Activated CD8-positive, alpha-beta memory T cell treated with anti-CD3 and anti-CD28 coated beads for 36 hours (primary cell): Measurements from ENCODE around the gene ANKRD49. TPM values are rescaled to one million over a fixed set of nuclear protein-coding genes. Genes with fewer than 3 reads are reported as not detected.

Source experiments
- CTCF ChIA-PET: fragments of 350-600 bp; sonication (Branson Sonifier 250); formaldehyde crosslinking; loops from one replicate; lab custom pipeline; 2021; ENCODE audit warnings: antibody characterized with exemption; lab: Charles Lee
- POLR2A ChIA-PET: fragments of 350-600 bp; sonication (Branson Sonifier 250); formaldehyde crosslinking; loops from one replicate; lab custom pipeline; 2021; ENCODE audit warnings: antibody characterized with exemption; lab: Charles Lee
- total RNA-seq, 2 experiments: library from RNA; stranded (reverse); gene quantifications; one replicate each; pipeline ENCODE4 v1.2.3, GENCODE V29; 2021

The ANKRD49 gene
- total RNA-seq = 10 to 100 TPM; 16.5 to 18.3 TPM

GRCh38 chr11:94493281-94494125 lies at the start of gene ANKRD49, which contains the start of gene MRE11:
ANKRD49 (plus strand) TSS chr11:94493984; CDS start chr11:94496694, 2,710 bp downstream.
MRE11 (minus strand) TSS chr11:94493844; CDS start chr11:94492801, 1,043 bp downstream.
- ChIA-PET CTCF (interaction anchor here (0.9 kb wide), 1 partner anchor 8 kb away, joined by 3 read pairs; no protein-coding TSS in a partner anchor), POLR2A (interaction anchor here (0.6 kb wide), 2 partner anchors 19 to 1296 kb away, joined by 3 read pairs; partner anchors contain the start of gene C11orf97)

- POLR2A ChIA-PET = no interaction called here
- CTCF ChIA-PET = no interaction called here
Observed at GRCh38 chr11:94445641-94446040, 48.1 kb upstream of the ANKRD49 start.

- ChIA-PET CTCF (no interaction called here), POLR2A (no interaction called here)
Observed at GRCh38 chr11:94447149-94447548, 46.6 kb upstream of the ANKRD49 start.

GRCh38 chr11:94449029-94449428 lies 44.8 kb upstream of the ANKRD49 start:
- POLR2A ChIA-PET = no interaction called here

GRCh38 chr11:94449437-94449836 lies 44.3 kb upstream of the ANKRD49 start:
- ChIA-PET CTCF (no interaction called here), POLR2A (no interaction called here)

More at GRCh38 chr11:94449029-94449428, 44.8 kb upstream of the ANKRD49 start:
- CTCF ChIA-PET = no interaction called here

GRCh38 chr11:94450048-94450447 lies 43.7 kb upstream of the ANKRD49 start:
- CTCF ChIA-PET = no interaction called here

GRCh38 chr11:94452988-94453387 lies 40.8 kb upstream of the ANKRD49 start:
- POLR2A ChIA-PET = no interaction called here
- CTCF ChIA-PET = no interaction called here

More at GRCh38 chr11:94450048-94450447, 43.7 kb upstream of the ANKRD49 start:
- POLR2A ChIA-PET = no interaction called here

- POLR2A ChIA-PET = interaction anchor here (0.7 kb wide), 1 partner anchor 89 kb away, joined by 5 read pairs; the partner anchor contains the start of gene FUT4
- CTCF ChIA-PET = no interaction called here
Observed at GRCh38 chr11:94454301-94454700, 39.5 kb upstream of the ANKRD49 start.

GRCh38 chr11:94455861-94456260 lies 37.9 kb upstream of the ANKRD49 start:
- POLR2A ChIA-PET = no interaction called here
- CTCF ChIA-PET = no interaction called here

GRCh38 chr11:94457118-94458029 lies 36.4 kb upstream of the ANKRD49 start:
- POLR2A ChIA-PET = no interaction called here

GRCh38 chr11:94459576-94459975 lies 34.2 kb upstream of the ANKRD49 start:
- ChIA-PET POLR2A (no interaction called here), CTCF (no interaction called here)

More at GRCh38 chr11:94457118-94458029, 36.4 kb upstream of the ANKRD49 start:
- CTCF ChIA-PET = no interaction called here

GRCh38 chr11:94469416-94469815 lies 24.4 kb upstream of the ANKRD49 start:
- POLR2A ChIA-PET = no interaction called here
- CTCF ChIA-PET = no interaction called here

- POLR2A ChIA-PET = no interaction called here
- CTCF ChIA-PET = no interaction called here
Observed at GRCh38 chr11:94472916-94473799, 20.6 kb upstream of the ANKRD49 start.

GRCh38 chr11:94477624-94478023 lies 16.2 kb upstream of the ANKRD49 start:
- CTCF ChIA-PET = no interaction called here
- POLR2A ChIA-PET = no interaction called here

- CTCF ChIA-PET = no interaction called here
- POLR2A ChIA-PET = no interaction called here
Observed at GRCh38 chr11:94481342-94481741, 12.4 kb upstream of the ANKRD49 start.

- POLR2A ChIA-PET = no interaction called here
- CTCF ChIA-PET = no interaction called here
Observed at GRCh38 chr11:94486068-94486467, 7.7 kb upstream of the ANKRD49 start.

- ChIA-PET POLR2A (interaction anchor here (0.6 kb wide), 2 partner anchors 18 to 1297 kb away, joined by 3 read pairs; partner anchors contain the start of gene C11orf97), CTCF (no interaction called here)
Observed at GRCh38 chr11:94494126-94494680, 419 bp downstream of the ANKRD49 start.

- POLR2A ChIA-PET = no interaction called here
Observed at GRCh38 chr11:94500181-94500580, 6.4 kb downstream of the ANKRD49 start.

More at GRCh38 chr11:94500181-94500580, 6.4 kb downstream of the ANKRD49 start:
- CTCF ChIA-PET = no interaction called here
